Naive thymus-derived CD8-positive, alpha-beta T cell (primary cell): ENCODE measurements around the gene WDR4. TPM values are rescaled to one million over a fixed set of nuclear protein-coding genes. Genes with fewer than 3 reads are reported as not detected.
"Not testable (repeated sequence)": the region's sequence is repeated elsewhere in the genome, so short reads cannot be mapped to it uniquely, and the experiment has no call there.

Source experiments
- ATAC-seq, 2 donors: fragments of 150-1000 bp; cut with Tn5 transposase in 1 of 2; sonication (Bioruptor Pico), chemical (Tn5 transposase) in 1 of 2; 1 replicate in 1 of 2; 2 replicates in 1 of 2; pipeline ENCODE4 v1.10.0; 2021; ENCODE audit warnings: mild to moderate bottlenecking in 2 of 2, moderate library complexity in 2 of 2
- POLR2A ChIA-PET: fragments of 350-600 bp; sonication (Branson Sonifier 250); formaldehyde crosslinking; loops from one replicate; lab custom pipeline; 2021; ENCODE audit warnings: antibody characterized with exemption; lab: Charles Lee
- DNase-seq, 10 donors: peaks; one replicate each; pipeline versions ENCODE4 v3.0.0 to v3.0.0-alpha.2; 2020 to 2022
- H3K27ac Mint-ChIP-seq, 10 donors: one replicate each; pipeline ENCODE4 v1.8.0; 2020 to 2022; ENCODE audit warnings: mild to moderate bottlenecking in 10 of 10, mixed read lengths in 10 of 10, moderate library complexity in 4 of 10, inconsistent platforms in 1 of 10
- H3K27me3 Mint-ChIP-seq, 5 donors: one replicate each; pipeline ENCODE4 v1.8.0; 2021 to 2022; ENCODE audit warnings: mixed read lengths in 5 of 5
- H3K36me3 Mint-ChIP-seq, 3 donors: one replicate each; pipeline ENCODE4 v1.8.0; 2020 to 2022; ENCODE audit warnings: mixed read lengths in 3 of 3, mild to moderate bottlenecking in 2 of 3, inconsistent platforms in 1 of 3
- H3K4me1 Mint-ChIP-seq, 4 donors: one replicate each; pipeline ENCODE4 v1.8.0; 2021 to 2022; ENCODE audit warnings: mixed read lengths in 4 of 4
- H3K4me3 Mint-ChIP-seq, 10 donors: one replicate each; pipeline ENCODE4 v1.8.0; 2020 to 2022; ENCODE audit warnings: mild to moderate bottlenecking in 10 of 10, mixed read lengths in 10 of 10, moderate library complexity in 6 of 10, inconsistent platforms in 1 of 10
- H3K9me3 Mint-ChIP-seq, 9 donors: one replicate each; pipeline ENCODE4 v1.8.0; 2020 to 2022; ENCODE audit warnings: mixed read lengths in 9 of 9, mild to moderate bottlenecking in 3 of 9, inconsistent platforms in 1 of 9, moderate library complexity in 1 of 9
- polyA plus RNA-seq, 3 donors: library from polyadenylated mRNA; unstranded; fragments of 300-500 nt; fragmentation: Illumina TruSeq; gene quantifications; one replicate each; pipeline ENCODE4 v1.2.3, GENCODE V29; 2021
- total RNA-seq, 8 experiments: library from RNA in 2 of 8; stranded (reverse) in 2 of 8; gene quantifications; one replicate each; pipeline ENCODE4 v1.2.3 and lab custom pipeline; 2021 to 2026

The WDR4 gene
- total and polyA plus RNA-seq, 5 experiments from 2014 or later: 6.9 to 32.6 (median 9.9) TPM

- Mint-ChIP-seq H3K4me1 (peaks cover 2 to 6% (median 3%) of the 10 kb centered on the region in 4 donors), H3K4me3 (no peak overlapping the region), H3K27me3 (peaks cover 0 to 8% (median 3%) of the 10 kb centered on the region in 5 donors), H3K27ac (peak overlapping the region in 5 of 10 donors; percentile 1 to 92 (median 75)), H3K9me3 (peaks cover 0 to 2% (median 0%) of the 10 kb centered on the region in 9 donors), H3K36me3 (no peaks in the 10 kb centered on the region)
- ATAC-seq (peak; percentile 81 to 95), DNase-seq (peak; percentile 34 to 84 (median 58))
- POLR2A ChIA-PET: interaction anchor here (0.7 to 0.8 kb wide), 2 partner anchors 13 to 163 kb away, joined by 3 read pairs; no protein-coding TSS in a partner anchor
Measured at GRCh38 chr21:42818328-42818749, 61.0 kb downstream of the WDR4 start.

- DNase-seq (no peak), ATAC-seq (no peak)
- H3K4me3 Mint-ChIP-seq: no peak overlapping the region
- no peaks in the 10 kb centered on the region for H3K36me3 Mint-ChIP-seq
- POLR2A ChIA-PET: interaction anchor here (1.0 kb wide), 1 partner anchor 58 kb away, joined by 5 read pairs; no protein-coding TSS in a partner anchor
- H3K9me3 Mint-ChIP-seq: peaks cover 0 to 2% (median 0%) of the 10 kb centered on the region in 9 donors
- H3K27ac Mint-ChIP-seq: no peak overlapping the region
- peaks cover 0 to 5% (median 3%) of the 10 kb centered on the region in 5 donors for H3K27me3 Mint-ChIP-seq
- peaks cover 2 to 6% (median 3%) of the 10 kb centered on the region in 4 donors for H3K4me1 Mint-ChIP-seq
Measured at GRCh38 chr21:42815217-42815616, 64.1 kb downstream of the WDR4 start.

- H3K27ac Mint-ChIP-seq: peak overlapping the region in 3 of 10 donors; percentile 3 to 76 (median 38)
Measured at GRCh38 chr21:42812528-42813241, 66.7 kb downstream of the WDR4 start.

GRCh38 chr21:42811960-42812359 lies 67.4 kb downstream of the WDR4 start:
- DNase-seq: no peak
- Mint-ChIP-seq H3K4me3 (no peak overlapping the region), H3K36me3 (no peaks in the 10 kb centered on the region), H3K27ac (peak overlapping the region in 1 of 10 donors; percentile 37), H3K9me3 (peaks cover 0 to 2% (median 0%) of the 10 kb centered on the region in 9 donors), H3K27me3 (no peaks in the 10 kb centered on the region), H3K4me1 (no peaks in the 10 kb centered on the region)
- POLR2A ChIA-PET: no interaction called here
- no peak for ATAC-seq

More at GRCh38 chr21:42812528-42813241, 66.7 kb downstream of the WDR4 start:
- POLR2A ChIA-PET: interaction anchor here (1.0 kb wide), 1 partner anchor 19 kb away, joined by 3 read pairs; no protein-coding TSS in a partner anchor
- H3K4me3 Mint-ChIP-seq, H3K4me1 Mint-ChIP-seq, H3K36me3 Mint-ChIP-seq, DNase-seq, H3K9me3 Mint-ChIP-seq, H3K27me3 Mint-ChIP-seq, ATAC-seq: not testable (repeated sequence)

GRCh38 chr21:42809577-42810475 lies 69.5 kb downstream of the WDR4 start:
- Mint-ChIP-seq H3K36me3 (no peaks in the 10 kb centered on the region), H3K4me3 (no peak overlapping the region), H3K27ac (peak overlapping the region in 4 of 10 donors; percentile 35 to 56 (median 50)), H3K9me3 (no peaks in the 10 kb centered on the region), H3K4me1 (peaks cover 0 to 3% (median 0%) of the 10 kb centered on the region in 4 donors), H3K27me3 (peaks cover 0 to 2% (median 0%) of the 10 kb centered on the region in 5 donors)
- POLR2A ChIA-PET: no interaction called here
- DNase-seq (no peak), ATAC-seq (no peak)

GRCh38 chr21:42809171-42809570 lies 70.2 kb downstream of the WDR4 start:
- Mint-ChIP-seq H3K4me1 (peaks cover 0 to 3% (median 0%) of the 10 kb centered on the region in 4 donors), H3K36me3 (no peaks in the 10 kb centered on the region), H3K27ac (peak overlapping the region in 2 of 10 donors; percentile 35 to 54), H3K4me3 (no peak overlapping the region), H3K27me3 (peaks cover 0 to 2% (median 0%) of the 10 kb centered on the region in 5 donors), H3K9me3 (no peaks in the 10 kb centered on the region)
- ATAC-seq (no peak), DNase-seq (no peak)
- POLR2A ChIA-PET: no interaction called here

- Mint-ChIP-seq H3K4me3 (no peak overlapping the region), H3K27ac (peak overlapping the region in 2 of 10 donors; percentile 39 to 48), H3K36me3 (no peaks in the 10 kb centered on the region), H3K9me3 (no peaks in the 10 kb centered on the region), H3K27me3 (peaks cover 0 to 2% (median 0%) of the 10 kb centered on the region in 5 donors), H3K4me1 (peaks cover 0 to 3% (median 0%) of the 10 kb centered on the region in 4 donors)
- ATAC-seq (no peak), DNase-seq (no peak)
- POLR2A ChIA-PET: no interaction called here
Measured at GRCh38 chr21:42807938-42808613, 71.3 kb downstream of the WDR4 start.

GRCh38 chr21:42807293-42807895 lies 71.9 kb downstream of the WDR4 start:
- H3K4me3 Mint-ChIP-seq, DNase-seq, H3K27me3 Mint-ChIP-seq, H3K36me3 Mint-ChIP-seq, H3K4me1 Mint-ChIP-seq, ATAC-seq, H3K9me3 Mint-ChIP-seq: not testable (repeated sequence)
- POLR2A ChIA-PET: interaction anchor here (0.5 to 1.1 kb wide), 2 partner anchors 11 to 213 kb away, joined by 3 to 6 read pairs; no protein-coding TSS in a partner anchor
- peak overlapping the region in 2 of 10 donors; percentile 17 to 26 for H3K27ac Mint-ChIP-seq

GRCh38 chr21:42806509-42807140 lies 72.7 kb downstream of the WDR4 start:
- peaks cover 0 to 2% (median 0%) of the 10 kb centered on the region in 5 donors for H3K27me3 Mint-ChIP-seq
- H3K36me3 Mint-ChIP-seq: no peaks in the 10 kb centered on the region
- POLR2A ChIA-PET: interaction anchor here (1.1 kb wide), 1 partner anchor 10 kb away, joined by 6 read pairs; no protein-coding TSS in a partner anchor
- no peak for ATAC-seq
- H3K4me3 Mint-ChIP-seq: no peak overlapping the region
- peaks cover 0 to 3% (median 0%) of the 10 kb centered on the region in 4 donors for H3K4me1 Mint-ChIP-seq
- no peak for DNase-seq
- H3K27ac Mint-ChIP-seq: peak overlapping the region in 1 of 10 donors; percentile 21
- H3K9me3 Mint-ChIP-seq: no peaks in the 10 kb centered on the region

GRCh38 chr21:42801616-42802015 lies 77.7 kb downstream of the WDR4 start:
- not testable (repeated sequence) for DNase-seq, H3K36me3 Mint-ChIP-seq, ATAC-seq, H3K27ac Mint-ChIP-seq, H3K4me1 Mint-ChIP-seq, H3K27me3 Mint-ChIP-seq, H3K9me3 Mint-ChIP-seq, H3K4me3 Mint-ChIP-seq
- POLR2A ChIA-PET: interaction anchor here (0.6 kb wide), 1 partner anchor 136 kb away, joined by 3 read pairs; no protein-coding TSS in a partner anchor

- Mint-ChIP-seq H3K9me3 (no peaks in the 10 kb centered on the region), H3K27me3 (peaks cover 0 to 2% (median 0%) of the 10 kb centered on the region in 5 donors), H3K4me1 (peaks cover 1 to 7% (median 7%) of the 10 kb centered on the region in 4 donors), H3K36me3 (no peaks in the 10 kb centered on the region), H3K4me3 (peak overlapping the region in 1 of 10 donors; percentile 27), H3K27ac (peak overlapping the region in 1 of 10 donors; percentile 37)
- POLR2A ChIA-PET: interaction anchor here (1.0 kb wide), 1 partner anchor 53 kb away, joined by 3 read pairs; no protein-coding TSS in a partner anchor
- ATAC-seq (peak in 1 of 2 donors; percentile 47), DNase-seq (no peak)
Measured at GRCh38 chr21:42799948-42800347, 79.4 kb downstream of the WDR4 start.
